ENCODE measurements around the gene ASB7.

Gene ASB7

DNA sequence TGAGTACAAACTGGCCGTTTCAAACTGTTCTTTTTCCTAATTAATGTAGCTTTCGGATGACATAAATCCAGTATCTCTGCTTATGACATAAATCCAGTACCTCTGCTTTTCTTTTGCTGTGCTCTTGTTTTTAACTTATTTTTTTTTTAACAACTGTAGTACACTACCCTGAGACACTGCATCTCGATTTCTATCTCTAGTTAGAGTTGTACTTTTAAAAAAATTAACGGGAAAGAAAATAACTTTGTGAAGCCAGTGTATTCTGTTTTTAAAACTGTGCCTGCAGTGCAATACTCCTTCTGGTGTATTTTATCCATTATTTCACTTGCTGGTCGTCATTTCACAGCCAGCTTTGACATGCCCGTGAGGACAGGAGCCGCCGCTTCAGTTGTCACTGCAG lies 46.6 kb downstream of the ASB7 start:
- Histone ChIP-seq H3K79me2 (ENCODE audit: control insufficient read depth, insufficient read depth, low read length, unreplicated experiment) (no peaks in the 10 kb centered on the region), H2AFZ (ENCODE audit: low read length, unreplicated experiment) (no peak overlapping the region), H3K27me3 (ENCODE audit: insufficient read depth, low read length) (no peaks in the 10 kb centered on the region), H3K36me3 (ENCODE audit: insufficient read depth, low read length) (no peaks in the 10 kb centered on the region), H3K4me3 (ENCODE audit: low read depth, low read length) (no peak overlapping the region), H3K4me1 (ENCODE audit: control insufficient read depth, insufficient read depth, low read length, unreplicated experiment) (no peaks in the 10 kb centered on the region), H3K27ac (ENCODE audit: low read depth, low read length) (no peak overlapping the region)

DNA sequence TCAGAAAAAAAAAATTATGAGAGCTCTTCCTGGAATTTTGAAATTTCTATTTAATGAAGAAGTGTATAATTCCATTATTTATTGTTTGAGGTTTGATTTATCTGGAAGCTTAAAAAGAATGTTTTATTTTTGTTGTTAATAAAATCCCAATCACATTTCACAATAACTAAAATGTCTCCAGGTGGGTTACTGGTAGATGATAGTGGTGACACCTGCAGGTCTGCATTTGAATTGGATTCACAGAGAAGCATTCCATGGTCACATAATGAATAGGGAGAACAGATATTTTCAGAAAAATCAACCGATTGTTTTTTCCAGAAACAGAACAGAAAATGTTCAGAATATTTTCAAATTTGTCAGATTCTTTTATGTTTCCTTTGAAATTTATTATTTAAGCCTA lies 48.3 kb downstream of the ASB7 start:
- Histone ChIP-seq H3K4me3 (ENCODE audit: low read depth, low read length) (no peak overlapping the region), H3K27ac (ENCODE audit: low read depth, low read length) (no peak overlapping the region), H3K36me3 (ENCODE audit: insufficient read depth, low read length) (no peaks in the 10 kb centered on the region), H2AFZ (ENCODE audit: low read length, unreplicated experiment) (no peak overlapping the region), H3K79me2 (ENCODE audit: control insufficient read depth, insufficient read depth, low read length, unreplicated experiment) (no peaks in the 10 kb centered on the region), H3K4me1 (ENCODE audit: control insufficient read depth, insufficient read depth, low read length, unreplicated experiment) (no peaks in the 10 kb centered on the region), H3K27me3 (ENCODE audit: insufficient read depth, low read length) (no peaks in the 10 kb centered on the region)

DNA sequence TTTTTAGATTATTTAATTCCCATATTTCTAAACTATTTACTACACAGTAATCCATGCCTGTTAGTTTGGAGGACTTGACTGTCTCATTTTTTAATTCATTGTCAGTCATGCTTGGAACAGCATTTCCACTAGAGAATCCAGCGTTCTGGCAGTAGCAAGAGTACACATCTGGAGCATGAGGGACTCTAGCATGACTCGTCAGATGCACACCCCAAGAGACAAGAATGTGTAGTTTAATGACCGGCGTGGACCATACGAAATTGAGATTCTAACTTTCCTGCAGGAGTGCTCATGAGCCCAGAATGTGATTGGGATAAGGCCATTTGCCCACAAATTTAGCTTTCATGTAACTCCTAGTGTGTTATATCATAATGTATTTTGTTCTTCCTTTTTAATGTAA lies 48.9 kb downstream of the ASB7 start:
- Histone ChIP-seq H3K4me1 (ENCODE audit: control insufficient read depth, insufficient read depth, low read length, unreplicated experiment) (no peaks in the 10 kb centered on the region), H3K36me3 (ENCODE audit: insufficient read depth, low read length) (no peaks in the 10 kb centered on the region), H3K27me3 (ENCODE audit: insufficient read depth, low read length) (no peaks in the 10 kb centered on the region), H3K79me2 (ENCODE audit: control insufficient read depth, insufficient read depth, low read length, unreplicated experiment) (no peaks in the 10 kb centered on the region), H2AFZ (ENCODE audit: low read length, unreplicated experiment) (no peak overlapping the region), H3K4me3 (ENCODE audit: low read depth, low read length) (no peak overlapping the region), H3K27ac (ENCODE audit: low read depth, low read length) (no peak overlapping the region)

DNA sequence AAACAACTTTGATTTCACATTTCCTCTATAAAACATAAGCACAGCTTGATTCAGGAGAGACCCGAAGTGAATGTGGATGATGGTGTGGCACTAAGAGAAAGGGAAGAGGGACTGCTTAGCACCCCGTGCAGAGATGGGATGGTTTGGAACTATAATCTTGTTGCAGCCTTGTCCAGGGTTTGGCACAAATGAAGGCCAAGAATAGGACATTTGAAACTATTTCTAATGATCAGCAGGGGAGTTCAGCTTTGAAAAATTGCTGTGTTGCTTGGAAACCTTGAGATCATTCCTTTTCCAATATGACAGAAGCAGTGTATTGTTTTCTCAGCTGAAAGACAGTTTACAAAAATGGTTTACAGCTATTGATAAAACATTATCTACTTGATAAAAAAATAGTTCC lies 49.7 kb downstream of the ASB7 start:
- H3K79me2 ChIP-seq (ENCODE audit: control insufficient read depth, insufficient read depth, low read length, unreplicated experiment): no peaks in the 10 kb centered on the region
- no peaks in the 10 kb centered on the region for H3K36me3 ChIP-seq (ENCODE audit: insufficient read depth, low read length)
- no peak overlapping the region for H3K4me3 ChIP-seq (ENCODE audit: low read depth, low read length)
- H3K27ac ChIP-seq (ENCODE audit: low read depth, low read length): no peak overlapping the region
- H2AFZ ChIP-seq (ENCODE audit: low read length, unreplicated experiment): no peak overlapping the region
- no peaks in the 10 kb centered on the region for H3K27me3 ChIP-seq (ENCODE audit: insufficient read depth, low read length)
- no peaks in the 10 kb centered on the region for H3K4me1 ChIP-seq (ENCODE audit: control insufficient read depth, insufficient read depth, low read length, unreplicated experiment)

DNA sequence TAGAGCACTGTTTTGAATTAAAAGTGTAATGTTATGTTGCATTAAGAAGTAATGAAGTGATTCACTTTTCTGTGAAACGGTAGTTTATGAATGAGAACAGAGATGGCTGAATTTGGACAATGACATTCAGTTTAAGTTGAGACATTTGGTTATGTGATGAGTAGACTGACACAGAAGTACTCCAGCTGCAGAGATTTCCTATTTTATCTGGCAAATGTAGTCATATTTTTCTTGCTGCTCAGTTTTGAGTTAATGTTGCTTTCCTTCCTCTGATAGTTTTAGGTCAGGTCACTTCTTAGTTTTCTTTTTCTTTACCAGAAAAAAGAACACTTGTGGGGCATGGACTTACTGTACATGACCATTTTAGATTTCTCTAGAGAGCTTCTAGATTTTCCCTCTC lies 51.2 kb downstream of the ASB7 start:
- Histone ChIP-seq H2AFZ (ENCODE audit: low read length, unreplicated experiment) (no peak overlapping the region), H3K36me3 (ENCODE audit: insufficient read depth, low read length) (no peaks in the 10 kb centered on the region), H3K27ac (ENCODE audit: low read depth, low read length) (no peak overlapping the region), H3K4me1 (ENCODE audit: control insufficient read depth, insufficient read depth, low read length, unreplicated experiment) (no peaks in the 10 kb centered on the region), H3K79me2 (ENCODE audit: control insufficient read depth, insufficient read depth, low read length, unreplicated experiment) (no peaks in the 10 kb centered on the region), H3K27me3 (ENCODE audit: insufficient read depth, low read length) (no peaks in the 10 kb centered on the region), H3K4me3 (ENCODE audit: low read depth, low read length) (no peak overlapping the region)

DNA sequence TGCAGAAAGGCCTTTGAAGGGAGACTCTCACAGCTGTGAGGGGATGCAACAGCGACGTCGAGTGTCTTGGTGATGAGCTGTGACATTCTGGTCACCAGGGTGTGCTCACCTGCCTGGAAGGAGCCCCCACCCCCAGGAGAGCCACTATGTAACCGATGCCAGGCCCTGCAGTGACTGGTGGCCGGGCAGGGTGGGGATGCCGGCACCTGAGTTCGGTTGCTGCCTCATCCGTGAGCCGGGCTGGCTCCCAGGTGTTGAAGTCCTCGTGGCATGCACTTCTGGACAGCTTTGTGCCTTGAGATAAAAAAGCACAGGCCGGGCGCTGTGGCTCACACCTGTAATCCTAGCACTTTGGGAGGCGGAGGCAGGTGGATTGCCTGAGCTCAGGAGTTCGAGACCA lies 56.5 kb downstream of the ASB7 start:
- no peak overlapping the region for H3K4me3 ChIP-seq (ENCODE audit: low read depth, low read length)
- H2AFZ ChIP-seq (ENCODE audit: low read length, unreplicated experiment): no peak overlapping the region
- no peaks in the 10 kb centered on the region for H3K27me3 ChIP-seq (ENCODE audit: insufficient read depth, low read length)
- H3K36me3 ChIP-seq (ENCODE audit: insufficient read depth, low read length): no peaks in the 10 kb centered on the region
- H3K4me1 ChIP-seq (ENCODE audit: control insufficient read depth, insufficient read depth, low read length, unreplicated experiment): peaks cover 4% of the 10 kb centered on the region
- H3K27ac ChIP-seq (ENCODE audit: low read depth, low read length): no peak overlapping the region
- no peaks in the 10 kb centered on the region for H3K79me2 ChIP-seq (ENCODE audit: control insufficient read depth, insufficient read depth, low read length, unreplicated experiment)

DNA sequence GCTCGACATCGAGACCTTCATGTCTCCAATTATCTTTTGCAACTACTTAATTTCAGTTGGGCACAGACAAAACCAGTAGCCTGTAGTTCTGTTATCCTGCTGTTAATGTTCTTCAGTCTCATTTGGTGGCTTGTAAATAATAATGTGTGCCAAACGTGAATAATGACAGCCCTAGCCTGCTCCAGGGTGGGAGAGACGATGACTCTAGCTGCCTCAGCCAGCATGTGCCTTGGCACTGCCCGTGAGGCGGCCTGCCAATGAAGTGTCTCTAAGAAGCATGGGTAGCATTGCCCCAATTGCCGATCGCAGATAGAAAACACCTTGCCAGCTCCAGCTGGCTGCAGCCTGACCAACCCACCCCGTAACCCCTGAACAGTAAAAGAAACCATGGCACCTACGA lies 58.8 kb downstream of the ASB7 start:
- no peaks in the 10 kb centered on the region for H3K27me3 ChIP-seq (ENCODE audit: insufficient read depth, low read length)
- H2AFZ ChIP-seq (ENCODE audit: low read length, unreplicated experiment): no peak overlapping the region
- no peaks in the 10 kb centered on the region for H3K79me2 ChIP-seq (ENCODE audit: control insufficient read depth, insufficient read depth, low read length, unreplicated experiment)
- no peaks in the 10 kb centered on the region for H3K36me3 ChIP-seq (ENCODE audit: insufficient read depth, low read length)
- peaks cover 9% of the 10 kb centered on the region for H3K4me1 ChIP-seq (ENCODE audit: control insufficient read depth, insufficient read depth, low read length, unreplicated experiment)
- no peak overlapping the region for H3K4me3 ChIP-seq (ENCODE audit: low read depth, low read length)
- no peak overlapping the region for H3K27ac ChIP-seq (ENCODE audit: low read depth, low read length)

DNA sequence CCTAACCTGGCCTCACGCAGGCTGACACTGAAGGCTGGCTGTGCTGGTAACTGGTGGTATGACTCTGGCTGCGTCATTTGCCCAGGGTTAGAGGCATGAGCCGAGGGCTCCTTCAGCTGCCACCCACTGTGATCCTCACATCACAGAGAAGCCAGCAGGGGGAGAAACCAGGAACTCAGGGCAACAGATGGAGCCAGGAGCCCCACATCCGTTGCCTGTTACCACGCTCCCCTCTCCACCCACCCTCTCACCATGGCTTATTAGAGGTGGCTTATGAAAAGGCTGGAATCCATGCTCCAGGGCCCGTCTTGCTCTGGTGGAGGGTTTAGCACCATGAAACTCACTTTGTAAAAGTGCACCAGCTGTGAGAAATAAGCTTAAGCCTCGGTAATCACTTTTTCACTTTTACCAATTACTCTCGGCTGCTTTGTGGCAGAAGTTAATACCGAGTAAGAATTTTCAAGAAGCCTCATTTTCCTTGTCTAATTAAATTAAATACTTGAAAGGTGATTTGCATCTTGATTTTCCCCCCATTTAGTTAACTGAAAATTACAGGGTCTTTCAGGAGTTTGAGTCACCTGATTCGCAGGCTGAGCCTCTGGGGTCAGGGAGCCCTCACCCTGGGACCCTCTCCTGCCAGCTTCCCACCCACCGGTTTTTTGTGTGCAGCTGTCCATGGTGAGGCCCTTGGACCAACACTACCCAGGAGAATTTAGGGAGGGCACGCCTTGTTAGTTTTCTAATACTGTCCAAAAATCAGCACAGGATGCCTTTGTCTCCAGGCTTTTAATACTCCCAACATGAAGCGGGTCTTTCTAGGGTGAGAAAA lies 60.9 kb downstream of the ASB7 start:
- Histone ChIP-seq H3K4me1 (ENCODE audit: control insufficient read depth, insufficient read depth, low read length, unreplicated experiment) (peaks cover 9% of the 10 kb centered on the region), H3K36me3 (ENCODE audit: insufficient read depth, low read length) (no peaks in the 10 kb centered on the region), H2AFZ (ENCODE audit: low read length, unreplicated experiment) (peak overlapping the region; percentile 65), H3K4me3 (ENCODE audit: low read depth, low read length) (peak overlapping the region; percentile 57), H3K27ac (ENCODE audit: low read depth, low read length) (no peak overlapping the region), H3K79me2 (ENCODE audit: control insufficient read depth, insufficient read depth, low read length, unreplicated experiment) (no peaks in the 10 kb centered on the region), H3K27me3 (ENCODE audit: insufficient read depth, low read length) (no peaks in the 10 kb centered on the region)

DNA sequence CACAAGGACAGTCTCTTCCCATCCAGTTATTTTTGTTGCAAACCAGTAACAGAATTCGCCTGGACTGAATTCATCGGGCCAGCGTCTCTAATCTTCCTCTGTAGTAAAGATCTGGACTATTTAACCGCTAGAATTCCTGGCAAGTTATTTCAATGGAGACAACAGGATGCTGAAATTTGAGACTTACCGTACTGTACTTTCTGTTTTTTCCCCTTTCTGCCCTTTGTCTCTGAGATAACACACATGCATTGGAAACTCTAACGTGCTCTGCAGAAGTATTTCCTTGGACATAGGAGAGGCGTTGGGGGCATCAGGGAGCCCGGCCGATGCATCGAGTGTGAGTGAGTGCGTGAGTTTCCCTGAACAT lies 61.5 kb downstream of the ASB7 start:
- Histone ChIP-seq H3K27ac (ENCODE audit: low read depth, low read length) (no peak overlapping the region), H3K27me3 (ENCODE audit: insufficient read depth, low read length) (no peaks in the 10 kb centered on the region), H3K4me1 (ENCODE audit: control insufficient read depth, insufficient read depth, low read length, unreplicated experiment) (peaks cover 9% of the 10 kb centered on the region)

DNA sequence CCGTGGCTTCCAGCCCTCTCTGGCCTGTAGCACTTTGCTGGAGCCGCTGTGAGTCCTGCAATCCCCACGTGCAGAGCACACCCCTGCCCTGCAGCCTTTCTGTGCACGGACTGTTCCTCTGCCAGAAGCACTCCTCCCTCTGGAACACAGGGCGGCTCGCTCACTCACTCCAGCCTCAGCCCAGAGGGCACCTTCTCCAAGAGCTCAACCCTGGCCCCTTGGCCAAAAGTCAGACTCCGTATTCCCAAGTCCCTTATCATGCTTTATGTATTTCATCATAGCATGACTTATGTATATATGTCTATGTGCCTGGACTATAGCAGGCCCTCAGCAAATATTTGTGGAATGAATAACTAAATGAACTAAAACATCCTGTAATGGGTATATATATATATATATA lies 63.2 kb downstream of the ASB7 start:
- no peak overlapping the region for H2AFZ ChIP-seq (ENCODE audit: low read length, unreplicated experiment)
- H3K4me1 ChIP-seq (ENCODE audit: control insufficient read depth, insufficient read depth, low read length, unreplicated experiment): peaks cover 9% of the 10 kb centered on the region
- H3K36me3 ChIP-seq (ENCODE audit: insufficient read depth, low read length): no peaks in the 10 kb centered on the region
- H3K4me3 ChIP-seq (ENCODE audit: low read depth, low read length): no peak overlapping the region
- no peaks in the 10 kb centered on the region for H3K27me3 ChIP-seq (ENCODE audit: insufficient read depth, low read length)
- H3K27ac ChIP-seq (ENCODE audit: low read depth, low read length): no peak overlapping the region
- H3K79me2 ChIP-seq (ENCODE audit: control insufficient read depth, insufficient read depth, low read length, unreplicated experiment): no peaks in the 10 kb centered on the region

More for the DNA sequence above, 61.5 kb downstream of the ASB7 start:
- Histone ChIP-seq H3K4me3 (ENCODE audit: low read depth, low read length) (peak overlapping the region; percentile 57), H3K79me2 (ENCODE audit: control insufficient read depth, insufficient read depth, low read length, unreplicated experiment) (no peaks in the 10 kb centered on the region), H2AFZ (ENCODE audit: low read length, unreplicated experiment) (peak overlapping the region; percentile 65), H3K36me3 (ENCODE audit: insufficient read depth, low read length) (no peaks in the 10 kb centered on the region)
